ENCODE results near the gene OR4E1.
"Not testable (repeated sequence)": the region's sequence is repeated elsewhere in the genome, so short reads cannot be mapped to it uniquely, and the experiment has no call there.

OR4E1 gene

GRCh38 chr14:21652209-21652808 is 21.3 kb downstream of the OR4E1 start:
- no peak for DNase-seq

DNA sequence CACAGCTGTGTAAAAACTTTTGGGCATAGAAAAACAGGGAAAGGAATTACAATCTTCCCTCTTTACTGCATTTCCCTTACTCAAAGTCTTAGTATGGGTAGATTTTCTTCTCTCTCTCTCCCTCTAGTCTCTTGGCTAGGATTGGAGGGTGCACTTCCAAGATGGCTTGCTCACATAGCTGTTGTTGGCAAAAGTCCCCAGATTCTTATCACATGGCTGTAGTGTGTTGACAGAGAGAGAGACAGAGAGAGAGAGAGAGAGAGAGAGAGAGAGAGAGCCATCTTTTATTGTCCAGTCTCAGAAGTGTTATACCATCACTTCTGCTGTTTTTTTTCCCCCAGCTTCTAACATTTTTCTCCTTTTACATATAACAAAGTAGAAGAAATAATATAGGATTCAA is 26.2 kb downstream of the OR4E1 start:
- no peak for DNase-seq

GRCh38 chr14:21643407-21643806 is 30.2 kb downstream of the OR4E1 start:
- no peak for DNase-seq

GRCh38 chr14:21642683-21643082 is 30.9 kb downstream of the OR4E1 start:
- no peak for DNase-seq

- no peak for DNase-seq
Observed at GRCh38 chr14:21634840-21635239, 38.8 kb downstream of the OR4E1 start, which contains the start of gene OR10G2. TSS of gene OR10G2 (minus strand) at chr14:21634940. CDS start at chr14:21634842, 98 bp downstream.

GRCh38 chr14:21631084-21631483 is 42.5 kb downstream of the OR4E1 start:
- DNase-seq: no peak

DNA sequence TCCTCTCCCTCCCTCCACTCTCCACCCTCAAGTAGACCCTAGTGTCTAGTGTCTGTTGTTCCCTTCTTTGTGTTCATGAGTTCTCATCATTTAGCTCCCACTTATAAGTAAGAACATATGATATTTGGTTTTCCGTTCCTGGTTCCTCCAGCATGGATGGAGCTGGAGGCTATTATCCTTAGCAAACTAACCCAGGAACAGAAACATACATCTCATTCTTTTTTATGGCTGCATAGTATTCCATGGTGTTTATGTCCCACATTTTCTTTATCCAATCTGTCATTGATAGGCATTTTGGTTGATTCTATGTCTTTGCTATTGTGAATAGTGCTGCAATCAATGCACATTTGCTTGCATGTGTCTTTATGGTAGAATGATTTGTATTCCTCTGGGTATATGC is 43.1 kb downstream of the OR4E1 start:
- DNase-seq: not testable (repeated sequence)

GRCh38 chr14:21626491-21627230 is 47.0 kb downstream of the OR4E1 start:
- DNase-seq: no peak

Data from hippocampal formation (tissue), 2 donors.